Fibroblast of pulmonary artery (primary cell): ENCODE data around the gene RASIP1.

Source experiments
- DNase-seq: peaks from one replicate; pipeline ENCODE4 v3.0.0-alpha.2; 2010; ENCODE audit warnings: low read depth
- H3K4me3 ChIP-seq: replicated peaks from 2 replicates; pipeline ENCODE4 v1.5.1; 2011; ENCODE audit warnings: low read depth, mild to moderate bottlenecking, control low read depth, low read length, moderate library complexity
- TF ChIP-seq, protein P1 (sequence below): IDR thresholded peaks from 2 replicates; pipeline ENCODE4 v1.5.1; 2011; ENCODE audit warnings: mild to moderate bottlenecking, control low read depth, low read length, inconsistent platforms; ENCODE audit errors: missing control alignments

RASIP1 gene

DNA sequence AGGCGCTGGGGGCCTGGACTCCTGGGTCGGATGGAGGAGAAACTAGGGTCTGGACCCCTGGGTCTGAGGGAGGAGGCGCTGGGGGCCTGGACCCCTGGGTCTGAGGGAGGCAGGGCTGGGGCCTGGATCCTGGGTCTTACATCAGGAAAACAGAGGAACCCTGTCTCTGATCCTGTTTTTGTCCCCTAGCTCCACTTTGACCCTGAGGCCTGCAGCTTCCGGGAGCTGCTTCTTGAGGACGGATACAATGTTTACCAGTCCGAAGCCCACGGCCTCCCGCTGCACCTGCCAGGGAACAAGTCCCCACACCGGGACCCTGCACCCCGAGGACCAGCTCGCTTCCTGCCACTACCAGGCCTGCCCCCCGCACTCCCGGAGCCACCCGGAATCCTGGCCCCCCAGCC, 17.3 kb upstream of the RASIP1 start:
- no peak overlapping the region for H3K4me3 ChIP-seq
- DNase-seq, result no peak
- TF ChIP-seq, protein P1, sequence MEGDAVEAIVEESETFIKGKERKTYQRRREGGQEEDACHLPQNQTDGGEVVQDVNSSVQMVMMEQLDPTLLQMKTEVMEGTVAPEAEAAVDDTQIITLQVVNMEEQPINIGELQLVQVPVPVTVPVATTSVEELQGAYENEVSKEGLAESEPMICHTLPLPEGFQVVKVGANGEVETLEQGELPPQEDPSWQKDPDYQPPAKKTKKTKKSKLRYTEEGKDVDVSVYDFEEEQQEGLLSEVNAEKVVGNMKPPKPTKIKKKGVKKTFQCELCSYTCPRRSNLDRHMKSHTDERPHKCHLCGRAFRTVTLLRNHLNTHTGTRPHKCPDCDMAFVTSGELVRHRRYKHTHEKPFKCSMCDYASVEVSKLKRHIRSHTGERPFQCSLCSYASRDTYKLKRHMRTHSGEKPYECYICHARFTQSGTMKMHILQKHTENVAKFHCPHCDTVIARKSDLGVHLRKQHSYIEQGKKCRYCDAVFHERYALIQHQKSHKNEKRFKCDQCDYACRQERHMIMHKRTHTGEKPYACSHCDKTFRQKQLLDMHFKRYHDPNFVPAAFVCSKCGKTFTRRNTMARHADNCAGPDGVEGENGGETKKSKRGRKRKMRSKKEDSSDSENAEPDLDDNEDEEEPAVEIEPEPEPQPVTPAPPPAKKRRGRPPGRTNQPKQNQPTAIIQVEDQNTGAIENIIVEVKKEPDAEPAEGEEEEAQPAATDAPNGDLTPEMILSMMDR, result no peak

DNA sequence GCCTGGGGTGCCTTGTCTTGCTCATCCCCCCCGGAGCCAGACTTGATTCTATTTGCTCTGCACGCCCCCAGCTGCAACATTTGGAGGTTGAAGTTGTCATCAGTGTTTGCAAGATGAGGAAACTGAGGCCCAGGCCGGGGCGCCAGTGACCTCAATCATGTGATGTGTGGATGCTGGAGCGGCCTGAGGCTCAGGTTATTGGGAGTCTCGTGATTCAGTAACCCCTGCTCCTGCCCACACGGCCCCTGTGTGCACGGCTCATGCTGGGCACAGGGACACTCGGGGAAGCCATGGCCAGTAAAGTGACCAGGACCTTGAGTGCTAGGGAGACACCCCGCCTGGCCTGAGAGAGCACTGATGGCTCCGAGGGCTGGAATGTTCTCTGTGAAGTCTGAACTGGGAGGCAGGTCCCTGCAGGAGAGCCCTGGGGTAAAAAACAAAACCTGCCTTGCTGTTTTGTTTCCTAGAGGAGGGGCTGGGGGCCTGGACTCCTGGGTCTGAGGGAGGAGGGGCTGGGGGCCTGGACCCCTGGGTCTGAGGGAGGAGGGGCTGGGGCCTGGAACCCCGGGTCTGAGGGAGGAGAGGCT, 16.8 kb upstream of the RASIP1 start:
- no peak overlapping the region for H3K4me3 ChIP-seq
- no peak for DNase-seq
- TF ChIP-seq, protein P1, result no peak

DNA sequence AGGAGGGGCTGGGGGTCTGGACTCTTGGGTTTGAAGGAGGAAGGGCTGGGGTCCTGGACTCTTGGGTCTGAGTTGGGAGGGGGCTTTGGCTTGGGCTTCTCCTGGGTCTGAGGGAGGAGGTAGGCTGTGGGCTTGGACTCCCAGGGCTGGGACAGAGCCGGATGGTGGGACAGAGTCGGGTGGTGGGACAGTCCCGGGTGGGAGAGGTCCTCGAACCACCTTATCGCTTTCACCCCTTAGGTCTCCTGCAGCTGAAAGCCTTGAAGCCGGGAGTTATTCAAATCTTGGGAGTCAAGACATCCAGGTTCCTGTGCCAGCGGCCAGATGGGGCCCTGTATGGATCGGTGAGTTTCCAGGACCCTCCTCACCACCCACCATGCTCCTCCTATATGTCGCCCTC, 16.3 kb upstream of the RASIP1 start:
- DNase-seq, result no peak
- no peak overlapping the region for H3K4me3 ChIP-seq
- TF ChIP-seq, protein P1, result no peak

DNA sequence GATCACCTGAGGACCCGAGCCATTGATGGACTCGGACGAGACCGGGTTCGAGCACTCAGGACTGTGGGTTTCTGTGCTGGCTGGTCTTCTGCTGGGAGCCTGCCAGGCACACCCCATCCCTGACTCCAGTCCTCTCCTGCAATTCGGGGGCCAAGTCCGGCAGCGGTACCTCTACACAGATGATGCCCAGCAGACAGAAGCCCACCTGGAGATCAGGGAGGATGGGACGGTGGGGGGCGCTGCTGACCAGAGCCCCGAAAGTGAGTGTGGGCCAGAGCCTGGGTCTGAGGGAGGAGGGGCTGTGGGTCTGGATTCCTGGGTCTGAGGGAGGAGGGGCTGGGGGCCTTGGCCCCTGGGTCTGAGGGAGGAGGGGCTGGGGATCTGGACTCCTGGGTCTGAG, 15.8 kb upstream of the RASIP1 start:
- no peak for DNase-seq
- H3K4me3 ChIP-seq, result no peak overlapping the region
- TF ChIP-seq, protein P1, result no peak

DNA sequence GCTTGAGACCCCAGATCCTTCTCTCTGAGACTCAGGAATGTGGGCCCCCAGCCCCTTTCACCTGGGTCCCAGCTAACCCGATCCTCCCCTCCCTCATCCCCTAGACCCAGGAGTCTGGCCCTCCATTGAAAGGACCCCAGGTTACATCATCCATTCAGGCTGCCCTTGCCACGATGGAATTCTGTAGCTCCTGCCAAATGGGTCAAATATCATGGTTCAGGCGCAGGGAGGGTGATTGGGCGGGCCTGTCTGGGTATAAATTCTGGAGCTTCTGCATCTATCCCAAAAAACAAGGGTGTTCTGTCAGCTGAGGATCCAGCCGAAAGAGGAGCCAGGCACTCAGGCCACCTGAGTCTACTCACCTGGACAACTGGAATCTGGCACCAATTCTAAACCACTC, 15.4 kb upstream of the RASIP1 start:
- no peak for DNase-seq
- H3K4me3 ChIP-seq, result no peak overlapping the region
- TF ChIP-seq, protein P1, result no peak

DNA sequence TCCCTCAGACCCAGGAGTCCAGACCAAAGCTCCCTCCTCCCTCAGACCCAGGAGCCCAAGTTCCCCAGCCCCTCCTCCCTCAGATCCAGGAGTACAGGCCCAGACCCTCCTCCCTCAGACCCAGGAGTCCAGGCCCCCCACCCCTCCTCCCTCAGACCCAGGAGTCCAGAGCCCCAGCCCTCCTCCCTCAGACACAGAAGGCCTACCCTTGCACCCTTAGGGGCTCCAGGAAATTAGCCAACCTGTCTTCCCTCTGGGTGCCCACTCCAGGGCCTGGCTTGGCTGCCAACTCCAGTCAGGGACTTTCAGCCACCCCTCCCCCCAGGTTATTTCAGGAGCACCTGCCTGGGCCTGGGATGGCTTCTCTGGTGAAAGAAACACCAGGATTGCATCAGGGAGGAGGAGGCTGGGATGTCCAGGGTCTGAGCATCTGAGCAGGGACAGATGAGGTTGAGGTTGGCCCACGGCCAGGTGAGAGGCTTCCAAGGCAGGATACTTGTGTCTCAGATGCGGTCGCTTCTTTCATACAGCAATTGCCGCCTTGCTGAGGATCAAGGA, 14.8 kb upstream of the RASIP1 start, which contains the start of gene FGF21:
TSS of gene FGF21 (plus strand) at position 441 of the 558 bp plus-strand sequence. CDS start 713 bp downstream, outside the sequence.
- TF ChIP-seq, protein P1, result no peak
- DNase-seq, result no peak
- H3K4me3 ChIP-seq, result no peak within 1 kb of the TSS
